ENCODE measurements around the gene POU2F1.

DNA sequence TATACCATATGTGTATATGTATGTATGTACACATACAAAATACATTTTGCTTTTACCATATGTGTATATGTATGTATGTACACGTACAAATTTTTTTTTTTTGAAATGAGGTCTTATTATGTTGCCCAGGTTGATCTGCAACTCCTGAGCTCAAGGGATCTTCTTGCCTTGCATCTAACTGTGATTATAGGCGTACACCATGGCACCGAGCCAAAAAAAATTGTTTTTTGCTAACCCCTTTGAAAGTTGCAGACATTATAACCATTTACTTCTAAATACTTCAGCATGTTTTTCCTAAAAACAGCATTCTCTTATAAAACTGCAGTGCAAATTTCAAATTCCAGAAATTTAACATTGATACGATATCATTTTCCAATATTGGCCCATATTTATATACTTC lies 147.0 kb downstream of the POU2F1 start:
- TF ChIP-seq, protein P1, sequence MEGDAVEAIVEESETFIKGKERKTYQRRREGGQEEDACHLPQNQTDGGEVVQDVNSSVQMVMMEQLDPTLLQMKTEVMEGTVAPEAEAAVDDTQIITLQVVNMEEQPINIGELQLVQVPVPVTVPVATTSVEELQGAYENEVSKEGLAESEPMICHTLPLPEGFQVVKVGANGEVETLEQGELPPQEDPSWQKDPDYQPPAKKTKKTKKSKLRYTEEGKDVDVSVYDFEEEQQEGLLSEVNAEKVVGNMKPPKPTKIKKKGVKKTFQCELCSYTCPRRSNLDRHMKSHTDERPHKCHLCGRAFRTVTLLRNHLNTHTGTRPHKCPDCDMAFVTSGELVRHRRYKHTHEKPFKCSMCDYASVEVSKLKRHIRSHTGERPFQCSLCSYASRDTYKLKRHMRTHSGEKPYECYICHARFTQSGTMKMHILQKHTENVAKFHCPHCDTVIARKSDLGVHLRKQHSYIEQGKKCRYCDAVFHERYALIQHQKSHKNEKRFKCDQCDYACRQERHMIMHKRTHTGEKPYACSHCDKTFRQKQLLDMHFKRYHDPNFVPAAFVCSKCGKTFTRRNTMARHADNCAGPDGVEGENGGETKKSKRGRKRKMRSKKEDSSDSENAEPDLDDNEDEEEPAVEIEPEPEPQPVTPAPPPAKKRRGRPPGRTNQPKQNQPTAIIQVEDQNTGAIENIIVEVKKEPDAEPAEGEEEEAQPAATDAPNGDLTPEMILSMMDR (IDR thresholded peaks at IDR 0.05; ENCODE audit: low read depth, low read length, missing input control) = no peak
- TF ChIP-seq YY1 (IDR thresholded peaks at IDR 0.05) = no peak
